Esophagus squamous epithelium (tissue), 4 donors: ENCODE data around the gene RBFOX2.

Experiments
- CTCF ChIP-seq, 6 experiments: fragments of 450-650 bp in 4 of 6; fragments of 200-600 bp in 2 of 6; sonication (generic) in 2 of 6; IDR thresholded peaks; one replicate each; pipeline ENCODE4 v1.5.1; 2016 to 2019; ENCODE audit warnings: antibody characterized with exemption in 6 of 6, mild to moderate bottlenecking in 4 of 6, moderate library complexity in 4 of 6
- POLR2A ChIP-seq, 4 donors: fragments of 450-650 bp; IDR thresholded peaks; one replicate each; pipeline ENCODE4 v1.6.1; 2017; ENCODE audit warnings: antibody characterized with exemption in 4 of 4, mild to moderate bottlenecking in 4 of 4, moderate library complexity in 3 of 4

DNA sequence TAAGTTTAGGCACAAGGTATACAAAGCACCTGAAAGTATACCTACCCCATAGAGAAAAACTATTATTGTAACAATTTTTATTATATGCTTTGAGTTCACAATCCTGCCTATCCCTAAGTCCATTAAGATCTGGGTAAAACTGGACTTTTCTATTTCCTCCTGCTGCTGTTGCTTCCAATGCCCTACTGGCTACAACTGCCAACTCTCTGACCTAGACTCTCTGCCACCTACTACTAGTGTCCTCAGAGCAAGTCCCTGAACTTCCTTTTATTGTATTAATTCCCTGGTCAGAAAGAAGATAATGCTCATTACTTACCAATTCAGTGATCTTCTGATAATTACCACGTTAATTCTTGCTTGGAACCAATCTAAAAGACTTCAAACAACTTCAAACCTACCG lies 70.3 kb downstream of the RBFOX2 start:
- TF ChIP-seq POLR2A (IDR thresholded peaks at IDR 0.05) (no peak), CTCF (IDR thresholded peaks at IDR 0.05) (no peak)
